SK-N-MC (cell line): ENCODE data around the gene ZFYVE28.

Source experiments
- EZH2 ChIP-seq: fragments of 200-600 bp; sonication (generic); IDR thresholded peaks from one replicate; pipeline ENCODE4 v1.6.1; 2017; ENCODE audit warnings: antibody characterized with exemption
- FOXP2 ChIP-seq: optimal IDR thresholded peaks from 2 replicates; pipeline ENCODE3; 2011; ENCODE audit warnings: mild to moderate bottlenecking, moderate library complexity; ENCODE audit not compliant: insufficient read depth; ENCODE audit errors: extremely low read length, control extremely low read depth
- POLR2AphosphoS5 ChIP-seq: IDR thresholded peaks from 2 replicates; pipeline ENCODE4 v1.6.1; 2012; ENCODE audit warnings: mild to moderate bottlenecking, low read depth, low read length, borderline replicate concordance

- no peak for TF ChIP-seq EZH2
- TF ChIP-seq POLR2AphosphoS5 = no peak
- TF ChIP-seq FOXP2 = no peak
Observed at GRCh38 chr4:2289311-2289954, 129.0 kb downstream of the ZFYVE28 start.
